Heart left ventricle (tissue), 13 donors: ENCODE data around the gene PRPSAP2.

Experiments used
- CTCF ChIP-seq, 12 donors: fragments of 200-600 bp; sonication (generic) in 4 of 12; IDR thresholded peaks; one replicate each; pipeline versions ENCODE4 v1.5.0 to v1.8.0; 2018 to 2022; ENCODE audit warnings: antibody characterized with exemption in 12 of 12, mild to moderate bottlenecking in 5 of 12
- POLR2A ChIP-seq, 2 donors: fragments of 450-650 bp; IDR thresholded peaks; one replicate each; pipeline ENCODE4 v1.6.1; 2017; ENCODE audit warnings: antibody characterized with exemption in 2 of 2, mild to moderate bottlenecking in 2 of 2, moderate library complexity in 2 of 2
- donor health status: ischemic (EF 13 %, LVEDD 7.1; RV severe dilation, severe dysfunction).
- donor health status: DM: no; HTN: yes; CAD: no.
- donor health status: DM: no; HTN: no; CAD: no.
- donor health status: ischemic (EF 25% LVEDD 6.9; RV normal size, moderate dysfunction).
- donor health status: ischemic (EF 25% LVEDD 5.7; RV mildly dilated, moderate dysfunction).
- donor health status: ischemic (EF 35%, LVEDD 5.7; RV mildly dilated, moderate dysfunction).
- donor health status: nonischemic (EF 11% LVEDD 7.7; RV severe dilation, severe dysfunction).
- donor health status: DM: yes; HTN: yes; CAD: no.
- donor health status: PGD.
- donor health status: ischemic (EF 29% LVEDD 5.4; RV normal size, mild dysfunction).
- donor health status: nonischemic (EF 23%, LVEDD 6.1; RV moderate dilation, normal function).

GRCh38 chr17:18961634-18962493 lies 103.9 kb downstream of the PRPSAP2 start:
- TF ChIP-seq CTCF (IDR thresholded peaks at IDR 0.05) (no peak), POLR2A (IDR thresholded peaks at IDR 0.05) (no peak)
